Right kidney (tissue), 1 donor: ENCODE data around the gene COL23A1.

Experiments
- DNase-seq: peaks from one replicate; pipeline ENCODE4 v3.0.0-alpha.2; 2016

The COL23A1 gene

GRCh38 chr5:178295589-178295988, 294.6 kb downstream of the COL23A1 start:
- no peak for DNase-seq

- DNase-seq, result no peak
Observed at GRCh38 chr5:178293815-178294214, 296.4 kb downstream of the COL23A1 start.

GRCh38 chr5:178293400-178293799, 296.8 kb downstream of the COL23A1 start:
- no peak for DNase-seq

GRCh38 chr5:178292826-178293205, 297.4 kb downstream of the COL23A1 start:
- DNase-seq, result no peak

- DNase-seq, result no peak
Observed at GRCh38 chr5:178291969-178292825, 298.0 kb downstream of the COL23A1 start.

- no peak for DNase-seq
Observed at GRCh38 chr5:178291161-178291561, 299.0 kb downstream of the COL23A1 start.

- DNase-seq, result no peak
Observed at GRCh38 chr5:178290376-178290775, 299.8 kb downstream of the COL23A1 start.

GRCh38 chr5:178289438-178289837, 300.8 kb downstream of the COL23A1 start:
- DNase-seq, result no peak

GRCh38 chr5:178288401-178289368, 301.5 kb downstream of the COL23A1 start:
- no peak for DNase-seq

- DNase-seq, result no peak
Observed at GRCh38 chr5:178287791-178288105, 302.4 kb downstream of the COL23A1 start.

GRCh38 chr5:178287091-178287790, 303.0 kb downstream of the COL23A1 start:
- no peak for DNase-seq

GRCh38 chr5:178286226-178287090, 303.7 kb downstream of the COL23A1 start:
- DNase-seq, result no peak

GRCh38 chr5:178285399-178286225, 304.6 kb downstream of the COL23A1 start:
- DNase-seq, result no peak

GRCh38 chr5:178284996-178285395, 305.2 kb downstream of the COL23A1 start:
- no peak for DNase-seq

- no peak for DNase-seq
Observed at GRCh38 chr5:178284093-178284675, 306.0 kb downstream of the COL23A1 start.

- DNase-seq, result no peak
Observed at GRCh38 chr5:178283520-178283919, 306.7 kb downstream of the COL23A1 start.

- no peak for DNase-seq
Observed at GRCh38 chr5:178282391-178282790, 307.8 kb downstream of the COL23A1 start.

- no peak for DNase-seq
Observed at GRCh38 chr5:178281331-178281730, 308.9 kb downstream of the COL23A1 start.

- DNase-seq, result no peak
Observed at GRCh38 chr5:178280631-178281030, 309.6 kb downstream of the COL23A1 start.

- DNase-seq, result peak; percentile 61
Observed at GRCh38 chr5:178279723-178280438, 310.3 kb downstream of the COL23A1 start.
